Left lung (tissue), 10 donors: ENCODE data around the gene SPPL2B. TPM values are rescaled to one million over a fixed set of nuclear protein-coding genes. Genes with fewer than 3 reads are reported as not detected.

Source experiments
- ATAC-seq: fragments of 200-7000 bp; cut with Tn5 transposase; one replicate; pipeline ENCODE4 v1.9.1; 2020; ENCODE audit warnings: moderate library complexity
- DNase-seq, 4 donors: peaks; one replicate each; pipeline ENCODE4 v3.0.0-alpha.2; 2013 to 2020
- H3K27ac ChIP-seq, 2 donors: fragments of 200-600 bp; sonication (generic) in 1 of 2; one replicate each; pipeline versions ENCODE4 v1.5.0 to v1.8.0; 2020 to 2021
- H3K27me3 ChIP-seq, 2 donors: fragments of 200-600 bp; sonication (generic) in 1 of 2; one replicate each; pipeline versions ENCODE4 v1.5.0 to v1.8.0; 2020 to 2021
- H3K36me3 ChIP-seq, 2 donors: fragments of 200-600 bp; sonication (generic) in 1 of 2; one replicate each; pipeline versions ENCODE4 v1.5.0 to v1.8.0; 2020 to 2021
- H3K4me1 ChIP-seq, 2 donors: fragments of 200-600 bp; one replicate each; pipeline ENCODE4 v1.8.0; 2021
- H3K4me3 ChIP-seq, 2 donors: fragments of 200-600 bp; sonication (generic) in 1 of 2; one replicate each; pipeline versions ENCODE4 v1.5.0 to v1.8.0; 2020 to 2021; ENCODE audit warnings: mild to moderate bottlenecking in 1 of 2
- H3K9me3 ChIP-seq, 2 donors: fragments of 200-600 bp; sonication (generic) in 1 of 2; one replicate each; pipeline versions ENCODE4 v1.5.0 to v1.8.0; 2020 to 2021
- CTCF ChIP-seq, 2 donors: fragments of 200-600 bp; sonication (generic) in 1 of 2; IDR thresholded peaks; one replicate each; pipeline versions ENCODE4 v1.5.0 to v1.8.0; 2021; ENCODE audit warnings: antibody characterized with exemption in 2 of 2
- intact Hi-C, 2 donors: fragments of 100-400 bp; cut with DNase I; formaldehyde crosslinking; loops; one replicate each; pipeline versions ENCODE4 v1.11.2 to v1.14.2; 2022
- polyA plus RNA-seq, 6 donors: library from polyadenylated mRNA; unstranded; fragments of 120-200 nt; gene quantifications; one replicate each; pipeline ENCODE4 v1.2.1, GENCODE V29; 2013; ENCODE audit not compliant: insufficient read length in 6 of 6
- total RNA-seq, 2 donors: library from RNA; stranded (reverse); fragmentation: NEBNext Ultra II Directional; extraction: Animal tissue kit (Norgen Biotek cat#: 25700); gene quantifications; one replicate each; pipeline ENCODE4 v1.2.1, GENCODE V29; 2021
- donor health status: DM: no; HTN: yes; CAD: no.
- donor health status: DM: no; HTN: no; CAD: no.

The SPPL2B gene
- total and polyA plus RNA-seq, 8 donors: 47.5 to 106 (median 69.7) TPM

- Histone ChIP-seq H3K9me3 (no peaks in the 10 kb centered on the region), H3K4me1 (peaks cover 17 to 91% of the 10 kb centered on the region in 2 donors), H3K36me3 (no peaks in the 10 kb centered on the region), H3K27me3 (peaks cover 44 to 60% of the 10 kb centered on the region in 2 donors), H3K27ac (peak overlapping the region in 1 of 2 donors; percentile 96), H3K4me3 (no peak overlapping the region)
- DNase-seq (peak in 1 of 4 donors; percentile 78), ATAC-seq (no peak)
- no peak for TF ChIP-seq CTCF (IDR thresholded peaks at IDR 0.05)
- intact Hi-C loops: no loop called here
These were observed 40.1 kb upstream of the SPPL2B start for GRCh38 chr19:2288338-2288817.

- Histone ChIP-seq H3K9me3 (no peaks in the 10 kb centered on the region), H3K27ac (peak overlapping the region; percentile 36 to 96), H3K4me1 (peaks cover 17 to 89% of the 10 kb centered on the region in 2 donors), H3K4me3 (peak overlapping the region in 1 of 2 donors; percentile 69), H3K36me3 (peaks cover 0 to 5% of the 10 kb centered on the region in 2 donors), H3K27me3 (peaks cover 44 to 66% of the 10 kb centered on the region in 2 donors)
- no peak for TF ChIP-seq CTCF (IDR thresholded peaks at IDR 0.05)
- ATAC-seq: no peak
- peak in 1 of 4 donors; percentile 82 for DNase-seq
- intact Hi-C loops: no loop called here
These were observed 39.4 kb upstream of the SPPL2B start for GRCh38 chr19:2288818-2289713.

GRCh38 chr19:2289714-2290435 lies 38.6 kb upstream of the SPPL2B start:
- ATAC-seq (peak; percentile 59), DNase-seq (peak in 2 of 4 donors; percentile 73 to 91)
- H3K27me3 ChIP-seq: peaks cover 44 to 74% of the 10 kb centered on the region in 2 donors
- intact Hi-C loops: no loop called here
- H3K9me3 ChIP-seq: no peaks in the 10 kb centered on the region
- peak overlapping the region; percentile 27 to 69 for H3K4me3 ChIP-seq
- H3K27ac ChIP-seq: peak overlapping the region; percentile 36 to 96
- peaks cover 17 to 89% of the 10 kb centered on the region in 2 donors for H3K4me1 ChIP-seq
- peaks cover 0 to 6% of the 10 kb centered on the region in 2 donors for H3K36me3 ChIP-seq
- no peak for TF ChIP-seq CTCF (IDR thresholded peaks at IDR 0.05)

GRCh38 chr19:2290441-2291184 lies 37.9 kb upstream of the SPPL2B start:
- no peaks in the 10 kb centered on the region for H3K9me3 ChIP-seq
- H3K27me3 ChIP-seq: peaks cover 44 to 81% of the 10 kb centered on the region in 2 donors
- peaks cover 0 to 13% of the 10 kb centered on the region in 2 donors for H3K36me3 ChIP-seq
- peaks cover 17 to 89% of the 10 kb centered on the region in 2 donors for H3K4me1 ChIP-seq
- peak overlapping the region; percentile 27 to 69 for H3K4me3 ChIP-seq
- no peak for TF ChIP-seq CTCF (IDR thresholded peaks at IDR 0.05)
- DNase-seq (peak in 1 of 4 donors; percentile 85), ATAC-seq (peak; percentile 5)
- H3K27ac ChIP-seq: peak overlapping the region; percentile 26 to 96
- intact Hi-C loops: no loop called here
